ENCODE measurements around the gene CSNK2A1.

Gene CSNK2A1

GRCh38 chr20:503048-503737, 40.4 kb downstream of the CSNK2A1 start:
- Histone ChIP-seq H2AFZ (ENCODE audit: low read depth, low read length, severe bottlenecking) (no peak overlapping the region), H3K27me3 (ENCODE audit: low read length) (no peaks in the 10 kb centered on the region), H3K36me3 (ENCODE audit: low read length) (peaks cover 60% of the 10 kb centered on the region), H3K9me2 (replicated peaks; ENCODE audit: insufficient read depth, low read length) (no peaks in the 10 kb centered on the region), H3F3A (ENCODE audit: insufficient read depth) (no peaks in the 10 kb centered on the region), H3K27ac (ENCODE audit: low read depth, low read length) (no peak overlapping the region), H3K4me3 (ENCODE audit: insufficient read depth, low read length, poor library complexity, severe bottlenecking) (no peak overlapping the region), H3K9ac (ENCODE audit: low read length) (no peak overlapping the region), H4K20me1 (ENCODE audit: low read depth, low read length) (no peaks in the 10 kb centered on the region; the same call in 1 of the 2 replicates), H3K9me3 (ENCODE audit: insufficient read depth, low read length) (no peaks in the 10 kb centered on the region), H3K79me2 (ENCODE audit: insufficient read depth, low read length) (peaks cover 18% of the 10 kb centered on the region), H3K4me2 (ENCODE audit: low read depth, low read length, poor library complexity, severe bottlenecking) (no peak overlapping the region)
- TF ChIP-seq EZH2phosphoT487 (conservative IDR thresholded peaks at IDR 0.05; ENCODE audit: low read length), result no peak
- TF ChIP-seq, protein P1, sequence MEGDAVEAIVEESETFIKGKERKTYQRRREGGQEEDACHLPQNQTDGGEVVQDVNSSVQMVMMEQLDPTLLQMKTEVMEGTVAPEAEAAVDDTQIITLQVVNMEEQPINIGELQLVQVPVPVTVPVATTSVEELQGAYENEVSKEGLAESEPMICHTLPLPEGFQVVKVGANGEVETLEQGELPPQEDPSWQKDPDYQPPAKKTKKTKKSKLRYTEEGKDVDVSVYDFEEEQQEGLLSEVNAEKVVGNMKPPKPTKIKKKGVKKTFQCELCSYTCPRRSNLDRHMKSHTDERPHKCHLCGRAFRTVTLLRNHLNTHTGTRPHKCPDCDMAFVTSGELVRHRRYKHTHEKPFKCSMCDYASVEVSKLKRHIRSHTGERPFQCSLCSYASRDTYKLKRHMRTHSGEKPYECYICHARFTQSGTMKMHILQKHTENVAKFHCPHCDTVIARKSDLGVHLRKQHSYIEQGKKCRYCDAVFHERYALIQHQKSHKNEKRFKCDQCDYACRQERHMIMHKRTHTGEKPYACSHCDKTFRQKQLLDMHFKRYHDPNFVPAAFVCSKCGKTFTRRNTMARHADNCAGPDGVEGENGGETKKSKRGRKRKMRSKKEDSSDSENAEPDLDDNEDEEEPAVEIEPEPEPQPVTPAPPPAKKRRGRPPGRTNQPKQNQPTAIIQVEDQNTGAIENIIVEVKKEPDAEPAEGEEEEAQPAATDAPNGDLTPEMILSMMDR (IDR thresholded peaks at IDR 0.05; ENCODE audit: insufficient read depth, low read length, poor library complexity, severe bottlenecking), result no peak

DNA sequence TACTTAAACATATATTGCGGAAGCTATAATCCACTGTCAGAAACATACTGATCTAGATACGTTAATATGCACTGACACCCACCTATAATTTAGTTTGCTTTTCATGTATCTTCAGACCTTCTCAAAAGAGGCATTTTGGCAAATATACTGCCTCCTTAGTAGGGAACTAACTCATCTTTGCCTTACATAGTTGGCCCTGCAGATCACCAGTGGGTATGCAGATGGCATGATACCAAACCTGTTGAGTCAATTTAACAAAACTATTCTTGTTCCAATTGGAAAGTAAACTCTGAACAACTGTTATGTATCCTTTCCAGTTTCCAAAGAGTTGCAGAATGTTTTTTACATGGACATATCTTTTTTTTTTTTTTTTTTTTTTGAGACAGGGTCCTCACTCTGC, 45.6 kb downstream of the CSNK2A1 start:
- TF ChIP-seq, protein P1 (IDR thresholded peaks at IDR 0.05; ENCODE audit: insufficient read depth, low read length, poor library complexity, severe bottlenecking), result no peak
- TF ChIP-seq EZH2phosphoT487 (conservative IDR thresholded peaks at IDR 0.05; ENCODE audit: low read length), result no peak
- H3K36me3 ChIP-seq (ENCODE audit: low read length), result peaks cover 55% of the 10 kb centered on the region
- no peaks in the 10 kb centered on the region for H3K27me3 ChIP-seq (ENCODE audit: low read length)

GRCh38 chr20:496126-496696, 47.4 kb downstream of the CSNK2A1 start:
- H3K9me3 ChIP-seq (ENCODE audit: insufficient read depth, low read length), result no peaks in the 10 kb centered on the region
- H3K4me2 ChIP-seq (ENCODE audit: low read depth, low read length, poor library complexity, severe bottlenecking), result no peak overlapping the region
- TF ChIP-seq EZH2phosphoT487 (conservative IDR thresholded peaks at IDR 0.05; ENCODE audit: low read length), result no peak
- TF ChIP-seq, protein P1 (IDR thresholded peaks at IDR 0.05; ENCODE audit: insufficient read depth, low read length, poor library complexity, severe bottlenecking), result no peak
- no peaks in the 10 kb centered on the region for H4K20me1 ChIP-seq (ENCODE audit: low read depth, low read length)
- no peak overlapping the region for H3K27ac ChIP-seq (ENCODE audit: low read depth, low read length)
- H2AFZ ChIP-seq (ENCODE audit: low read depth, low read length, severe bottlenecking), result no peak overlapping the region
- H3K79me2 ChIP-seq (ENCODE audit: insufficient read depth, low read length), result no peaks in the 10 kb centered on the region
- no peaks in the 10 kb centered on the region for H3F3A ChIP-seq (ENCODE audit: insufficient read depth)
- no peak overlapping the region for H3K9ac ChIP-seq (ENCODE audit: low read length)
- no peak overlapping the region for H3K4me3 ChIP-seq (ENCODE audit: insufficient read depth, low read length, poor library complexity, severe bottlenecking)
- H3K27me3 ChIP-seq (ENCODE audit: low read length), result no peaks in the 10 kb centered on the region
- peaks cover 49% of the 10 kb centered on the region for H3K36me3 ChIP-seq (ENCODE audit: low read length)
- no peaks in the 10 kb centered on the region for H3K9me2 ChIP-seq (replicated peaks; ENCODE audit: insufficient read depth, low read length)

More for the DNA sequence above, 45.6 kb downstream of the CSNK2A1 start:
- H3K4me3 ChIP-seq (ENCODE audit: insufficient read depth, low read length, poor library complexity, severe bottlenecking), result no peak overlapping the region
- H3K27ac ChIP-seq (ENCODE audit: low read depth, low read length), result no peak overlapping the region
- H3K9ac ChIP-seq (ENCODE audit: low read length), result no peak overlapping the region
- no peak overlapping the region for H2AFZ ChIP-seq (ENCODE audit: low read depth, low read length, severe bottlenecking)
- H4K20me1 ChIP-seq (ENCODE audit: low read depth, low read length), result no peaks in the 10 kb centered on the region
- H3K79me2 ChIP-seq (ENCODE audit: insufficient read depth, low read length), result no peaks in the 10 kb centered on the region
- H3F3A ChIP-seq (ENCODE audit: insufficient read depth), result no peaks in the 10 kb centered on the region
- no peaks in the 10 kb centered on the region for H3K9me2 ChIP-seq (replicated peaks; ENCODE audit: insufficient read depth, low read length)
- H3K9me3 ChIP-seq (ENCODE audit: insufficient read depth, low read length), result no peaks in the 10 kb centered on the region
- H3K4me2 ChIP-seq (ENCODE audit: low read depth, low read length, poor library complexity, severe bottlenecking), result no peak overlapping the region

Measured in SU-DHL-6 (cell line).